Right atrium auricular region (tissue), 2 donors: ENCODE results near the gene SPTLC3. TPM values are rescaled to one million over a fixed set of nuclear protein-coding genes. Genes with fewer than 3 reads are reported as not detected.

Experiments used
- DNase-seq: peaks from one replicate; pipeline ENCODE4 v3.0.0-alpha.2; 2019; ENCODE audit warnings: low spot score
- H3K27ac ChIP-seq, 2 donors: fragments of 200-600 bp; sonication (generic); 1 replicate in 1 of 2; 2 replicates in 1 of 2; pipeline ENCODE4 v1.5.1; 2016 to 2019
- H3K27me3 ChIP-seq, 2 donors: fragments of 200-600 bp; sonication (generic); one replicate each; pipeline versions ENCODE4 v1.5.1 to v1.6.0; 2017 to 2019
- H3K36me3 ChIP-seq: fragments of 200-600 bp; sonication (generic); one replicate; pipeline ENCODE4 v1.5.1; 2016
- H3K4me1 ChIP-seq, 2 donors: fragments of 200-600 bp; sonication (generic); one replicate each; pipeline versions ENCODE4 v1.5.1 to v1.6.0; 2017 to 2019
- H3K4me3 ChIP-seq, 2 donors: fragments of 200-600 bp; sonication (generic); 1 replicate in 1 of 2; 2 replicates in 1 of 2; pipeline ENCODE4 v1.5.1; 2017 to 2019; ENCODE audit warnings: mild to moderate bottlenecking in 1 of 2, moderate library complexity in 1 of 2
- H3K9me3 ChIP-seq, 2 donors: fragments of 200-600 bp; sonication (generic); one replicate each; pipeline ENCODE4 v1.5.1; 2019
- CTCF ChIP-seq, 2 donors: fragments of 200-600 bp; sonication (generic); IDR thresholded peaks; one replicate each; pipeline ENCODE4 v1.5.1; 2019; ENCODE audit warnings: antibody characterized with exemption in 2 of 2
- total RNA-seq, 2 donors: library from RNA; depleted of rRNA; stranded (reverse); fragments of >200 nt; gene quantifications; one replicate each; pipeline ENCODE4 v1.1.0, GENCODE V29; 2016

The SPTLC3 gene
- total RNA-seq, 2 donors from 2014 or later = 2.8 to 4.2 TPM

- TF ChIP-seq CTCF (IDR thresholded peaks at IDR 0.05) = no peak
- no peak overlapping the region for H3K27ac ChIP-seq
- no peaks in the 10 kb centered on the region for H3K36me3 ChIP-seq
- H3K27me3 ChIP-seq = no peaks in the 10 kb centered on the region
- no peaks in the 10 kb centered on the region for H3K9me3 ChIP-seq
- H3K4me1 ChIP-seq = peaks cover 0 to 12% of the 10 kb centered on the region in 2 donors
- no peak overlapping the region for H3K4me3 ChIP-seq
- DNase-seq = no peak
Observed at GRCh38 chr20:13028001-13028400, 19.2 kb downstream of the SPTLC3 start.

GRCh38 chr20:13028673-13029072 lies 19.9 kb downstream of the SPTLC3 start:
- no peaks in the 10 kb centered on the region for H3K27me3 ChIP-seq
- no peak overlapping the region for H3K27ac ChIP-seq
- no peaks in the 10 kb centered on the region for H3K9me3 ChIP-seq
- TF ChIP-seq CTCF (IDR thresholded peaks at IDR 0.05) = no peak
- no peak for DNase-seq
- no peaks in the 10 kb centered on the region for H3K36me3 ChIP-seq
- H3K4me1 ChIP-seq = peaks cover 0 to 10% of the 10 kb centered on the region in 2 donors
- no peak overlapping the region for H3K4me3 ChIP-seq

- Histone ChIP-seq H3K27me3 (no peaks in the 10 kb centered on the region), H3K9me3 (no peaks in the 10 kb centered on the region), H3K4me1 (peaks cover 0 to 10% of the 10 kb centered on the region in 2 donors), H3K4me3 (no peak overlapping the region), H3K27ac (no peak overlapping the region), H3K36me3 (no peaks in the 10 kb centered on the region)
- TF ChIP-seq CTCF (IDR thresholded peaks at IDR 0.05) = no peak
- peak; percentile 64 for DNase-seq
Observed at GRCh38 chr20:13029687-13030375, 21.1 kb downstream of the SPTLC3 start.

- no peak for TF ChIP-seq CTCF (IDR thresholded peaks at IDR 0.05)
Observed at GRCh38 chr20:13031751-13032150, 23.0 kb downstream of the SPTLC3 start.

GRCh38 chr20:13034115-13034514 lies 25.3 kb downstream of the SPTLC3 start:
- TF ChIP-seq CTCF (IDR thresholded peaks at IDR 0.05) = no peak
- no peaks in the 10 kb centered on the region for H3K9me3 ChIP-seq
- H3K36me3 ChIP-seq = no peaks in the 10 kb centered on the region
- H3K27ac ChIP-seq = no peak overlapping the region
- no peaks in the 10 kb centered on the region for H3K27me3 ChIP-seq
- DNase-seq = no peak
- no peak overlapping the region for H3K4me3 ChIP-seq
- peaks cover 0 to 6% of the 10 kb centered on the region in 2 donors for H3K4me1 ChIP-seq

More at GRCh38 chr20:13031751-13032150, 23.0 kb downstream of the SPTLC3 start:
- peaks cover 0 to 10% of the 10 kb centered on the region in 2 donors for H3K4me1 ChIP-seq
- no peak for DNase-seq
- no peaks in the 10 kb centered on the region for H3K36me3 ChIP-seq
- H3K9me3 ChIP-seq = no peaks in the 10 kb centered on the region
- H3K27ac ChIP-seq = no peak overlapping the region
- H3K27me3 ChIP-seq = no peaks in the 10 kb centered on the region
- no peak overlapping the region for H3K4me3 ChIP-seq

GRCh38 chr20:13034936-13035335 lies 26.2 kb downstream of the SPTLC3 start:
- H3K9me3 ChIP-seq = no peaks in the 10 kb centered on the region

More at GRCh38 chr20:13034936-13035335, 26.2 kb downstream of the SPTLC3 start:
- H3K27me3 ChIP-seq = no peaks in the 10 kb centered on the region
- H3K4me1 ChIP-seq = peaks cover 0 to 2% of the 10 kb centered on the region in 2 donors
- no peak overlapping the region for H3K4me3 ChIP-seq
- no peak overlapping the region for H3K27ac ChIP-seq
- TF ChIP-seq CTCF (IDR thresholded peaks at IDR 0.05) = no peak
- no peak for DNase-seq
- H3K36me3 ChIP-seq = no peaks in the 10 kb centered on the region
